Heart left ventricle (tissue), 13 donors: ENCODE results near the gene RGPD8.
"Not testable (repeated sequence)": the region's sequence is repeated elsewhere in the genome, so short reads cannot be mapped to it uniquely, and the experiment has no call there.

Source experiments
- CTCF ChIP-seq, 12 donors: fragments of 200-600 bp; sonication (generic) in 4 of 12; IDR thresholded peaks; one replicate each; pipeline versions ENCODE4 v1.5.0 to v1.8.0; 2018 to 2022; ENCODE audit warnings: antibody characterized with exemption in 12 of 12, mild to moderate bottlenecking in 5 of 12
- POLR2A ChIP-seq, 2 donors: fragments of 450-650 bp; IDR thresholded peaks; one replicate each; pipeline ENCODE4 v1.6.1; 2017; ENCODE audit warnings: antibody characterized with exemption in 2 of 2, mild to moderate bottlenecking in 2 of 2, moderate library complexity in 2 of 2
- donor health status: ischemic (EF 13 %, LVEDD 7.1; RV severe dilation, severe dysfunction).
- donor health status: DM: no; HTN: yes; CAD: no.
- donor health status: DM: no; HTN: no; CAD: no.
- donor health status: ischemic (EF 25% LVEDD 6.9; RV normal size, moderate dysfunction).
- donor health status: ischemic (EF 25% LVEDD 5.7; RV mildly dilated, moderate dysfunction).
- donor health status: ischemic (EF 35%, LVEDD 5.7; RV mildly dilated, moderate dysfunction).
- donor health status: nonischemic (EF 11% LVEDD 7.7; RV severe dilation, severe dysfunction).
- donor health status: DM: yes; HTN: yes; CAD: no.
- donor health status: PGD.
- donor health status: ischemic (EF 29% LVEDD 5.4; RV normal size, mild dysfunction).
- donor health status: nonischemic (EF 23%, LVEDD 6.1; RV moderate dilation, normal function).

- TF ChIP-seq POLR2A, CTCF (IDR thresholded peaks at IDR 0.05): not testable (repeated sequence)
These were observed 1.1 kb downstream of the RGPD8 start for GRCh38 chr2:112432390-112432734.
